A673 (cell line): ENCODE data around the gene CCL4. TPM values are rescaled to one million over a fixed set of nuclear protein-coding genes. Genes with fewer than 3 reads are reported as not detected.
"Not testable (repeated sequence)": the region's sequence is repeated elsewhere in the genome, so short reads cannot be mapped to it uniquely, and the experiment has no call there.

Experiments
- BruUV-seq: library from RNA; stranded (reverse); fragments of 400-500 nt; replicated peaks from 2 replicates; lab custom pipeline; 2021; lab: Mats Ljungman, UMichigan
- CTCF ChIA-PET: fragments of 300-600 bp; sonication (Branson Sonifier 250); formaldehyde crosslinking; loops from one replicate; lab custom pipeline; 2022; ENCODE audit warnings: antibody characterized with exemption; lab: Charles Lee
- POLR2A ChIA-PET: fragments of 300-600 bp; sonication (Branson Sonifier 250); formaldehyde crosslinking; loops from one replicate; lab custom pipeline; 2022; ENCODE audit warnings: antibody characterized with exemption; ENCODE audit not compliant: low non-redundant PET; lab: Charles Lee
- DNase-seq: peaks from one replicate; pipeline ENCODE4 v3.0.0-alpha.2; 2015; ENCODE audit warnings: low spot score
- H3K27ac ChIP-seq: fragments of 200-600 bp; sonication (generic); 2 replicates; pipeline ENCODE4 v1.5.1; 2016; ENCODE audit warnings: mixed run types, low read depth, mild to moderate bottlenecking, mixed read lengths, antibody characterized with exemption, low read length; ENCODE audit not compliant: poor library complexity, severe bottlenecking
- H3K27me3 ChIP-seq: fragments of 200-600 bp; sonication (generic); replicated peaks from 2 replicates; pipeline ENCODE4 v1.6.1; 2017; ENCODE audit warnings: mixed run types, low read depth, mild to moderate bottlenecking, mixed read lengths, antibody characterized with exemption, low read length; ENCODE audit not compliant: insufficient read depth, poor library complexity
- H3K36me3 ChIP-seq: fragments of 200-600 bp; sonication (generic); 2 replicates; pipeline ENCODE4 v1.6.1; 2016; ENCODE audit warnings: mixed run types, mild to moderate bottlenecking, mixed read lengths, antibody characterized with exemption, low read length; ENCODE audit not compliant: insufficient read depth, poor library complexity, severe bottlenecking
- H3K4me1 ChIP-seq: fragments of 200-600 bp; sonication (generic); 2 replicates; pipeline ENCODE4 v1.6.1; 2017; ENCODE audit warnings: mixed run types, mild to moderate bottlenecking, mixed read lengths, antibody characterized with exemption, low read length; ENCODE audit not compliant: insufficient read depth, poor library complexity, severe bottlenecking
- H3K4me3 ChIP-seq: fragments of 200-600 bp; sonication (generic); 2 replicates; pipeline ENCODE4 v1.5.1; 2016; ENCODE audit warnings: low read depth, mixed run types, mild to moderate bottlenecking, mixed read lengths, low read length; ENCODE audit not compliant: poor library complexity, severe bottlenecking
- H3K9me3 ChIP-seq: fragments of 200-600 bp; sonication (generic); 2 replicates; pipeline ENCODE4 v1.6.1; 2016; ENCODE audit warnings: mixed run types, low read depth, mild to moderate bottlenecking, mixed read lengths, antibody characterized with exemption, low read length; ENCODE audit not compliant: poor library complexity, severe bottlenecking
- CTCF ChIP-seq: fragments of 300-800, 200-600 bp; sonication (generic); conservative IDR thresholded peaks from 2 replicates; pipeline ENCODE4 v1.5.1; 2017; ENCODE audit warnings: low read depth, mild to moderate bottlenecking, antibody characterized with exemption, low read length, moderate library complexity, mixed read lengths
- EZH2 ChIP-seq: fragments of 200-600 bp; sonication (generic); IDR thresholded peaks from 2 replicates; pipeline ENCODE4 v1.6.1; 2017; ENCODE audit warnings: borderline replicate concordance, low read depth, mild to moderate bottlenecking, mixed read lengths, antibody characterized with exemption, low read length; ENCODE audit not compliant: poor library complexity, severe bottlenecking
- intact Hi-C: fragments of 100-400 bp; cut with micrococcal nuclease; formaldehyde crosslinking; loops from one replicate; pipeline ENCODE4 v1.10.0; 2022; ENCODE audit not compliant: unreplicated experiment
- total RNA-seq: library from RNA; stranded (reverse); gene quantifications from 2 replicates; pipeline ENCODE4 v1.2.3, GENCODE V29; 2021

Gene CCL4
- total RNA-seq, 1 experiment from 2014 or later, result not detected

- TF ChIP-seq CTCF (no peak), EZH2 (no peak)
- no TSS peak for BruUV-seq
- intact Hi-C loops, result no loop called here
Measured at GRCh38 chr17:36111068-36111490, 7.5 kb downstream of the CCL4 start.

GRCh38 chr17:36112572-36112971 is 8.9 kb downstream of the CCL4 start:
- no peak for DNase-seq
- Histone ChIP-seq H3K27me3 (no peaks in the 10 kb centered on the region), H3K27ac (no peak overlapping the region), H3K4me1 (no peaks in the 10 kb centered on the region), H3K4me3 (no peak overlapping the region), H3K9me3 (no peaks in the 10 kb centered on the region), H3K36me3 (no peaks in the 10 kb centered on the region)
- no peak for TF ChIP-seq EZH2
- TF ChIP-seq CTCF, result no peak
- intact Hi-C loops, result no loop called here
- BruUV-seq, result no TSS peak
- CTCF ChIA-PET, result no interaction called here
- POLR2A ChIA-PET, result no interaction called here

More at GRCh38 chr17:36111068-36111490, 7.5 kb downstream of the CCL4 start:
- POLR2A ChIA-PET, result no interaction called here
- no peaks in the 10 kb centered on the region for H3K9me3 ChIP-seq
- DNase-seq, result no peak
- H3K4me1 ChIP-seq, result no peaks in the 10 kb centered on the region
- no peak overlapping the region for H3K4me3 ChIP-seq
- no peak overlapping the region for H3K27ac ChIP-seq
- no peaks in the 10 kb centered on the region for H3K36me3 ChIP-seq
- no peaks in the 10 kb centered on the region for H3K27me3 ChIP-seq
- CTCF ChIA-PET, result no interaction called here

GRCh38 chr17:36113131-36113530 is 9.5 kb downstream of the CCL4 start:
- H3K36me3 ChIP-seq, intact Hi-C loops, H3K27me3 ChIP-seq, H3K9me3 ChIP-seq, CTCF ChIA-PET, BruUV-seq, H3K4me3 ChIP-seq, H3K27ac ChIP-seq, H3K4me1 ChIP-seq, DNase-seq, POLR2A ChIA-PET: not testable (repeated sequence)

GRCh38 chr17:36114971-36115648 is 11.5 kb downstream of the CCL4 start:
- H3K9me3 ChIP-seq, H3K4me3 ChIP-seq, BruUV-seq, DNase-seq, POLR2A ChIA-PET, H3K4me1 ChIP-seq, H3K27me3 ChIP-seq, intact Hi-C loops, H3K36me3 ChIP-seq, H3K27ac ChIP-seq, CTCF ChIA-PET: not testable (repeated sequence)

GRCh38 chr17:36115649-36115977 is 12.0 kb downstream of the CCL4 start:
- H3K4me3 ChIP-seq, POLR2A ChIA-PET, H3K27me3 ChIP-seq, H3K9me3 ChIP-seq, H3K27ac ChIP-seq, BruUV-seq, DNase-seq, H3K36me3 ChIP-seq, intact Hi-C loops, H3K4me1 ChIP-seq, CTCF ChIA-PET: not testable (repeated sequence)
